ENCODE results near the gene MAB21L4.

GRCh38 chr2:240930631-240931318 lies 34.8 kb upstream of the MAB21L4 start:
- no peak for TF ChIP-seq CTCF (IDR thresholded peaks at IDR 0.05)
- no peak for TF ChIP-seq POLR2A (IDR thresholded peaks at IDR 0.05)
